GM21528 (cell line): ENCODE data around the gene WDR91.

Experiments used
- ATAC-seq: cut with Tn5 transposase; IDR thresholded peaks from one replicate; pipeline ENCODE4 v1.9.1; 2021; ENCODE audit warnings: mild to moderate bottlenecking, moderate library complexity; ENCODE audit not compliant: unreplicated experiment, low FRiP score

WDR91 gene

GRCh38 chr7:135211179-135211945 lies at the start of gene WDR91:
WDR91 (minus strand) TSS chr7:135211526; CDS start chr7:135211502, 24 bp downstream.
- peak; percentile 77 for ATAC-seq

GRCh38 chr7:135260470-135260869 lies 49.1 kb upstream of the WDR91 start:
- no peak for ATAC-seq

GRCh38 chr7:135259702-135260101 lies 48.4 kb upstream of the WDR91 start:
- no peak for ATAC-seq

- no peak for ATAC-seq
Measured at GRCh38 chr7:135258585-135258984, 47.3 kb upstream of the WDR91 start.

- ATAC-seq: no peak
Measured at GRCh38 chr7:135257790-135258189, 46.5 kb upstream of the WDR91 start.

- ATAC-seq: no peak
Measured at GRCh38 chr7:135253851-135254771, 42.8 kb upstream of the WDR91 start.

GRCh38 chr7:135251496-135252391 lies 40.4 kb upstream of the WDR91 start:
- ATAC-seq: no peak

GRCh38 chr7:135248546-135248945 lies 37.2 kb upstream of the WDR91 start:
- no peak for ATAC-seq

GRCh38 chr7:135247746-135248471 lies 36.6 kb upstream of the WDR91 start:
- no peak for ATAC-seq

- ATAC-seq: no peak
Measured at GRCh38 chr7:135246191-135246825, 35.0 kb upstream of the WDR91 start.

- no peak for ATAC-seq
Measured at GRCh38 chr7:135245226-135246190, 34.2 kb upstream of the WDR91 start.

- no peak for ATAC-seq
Measured at GRCh38 chr7:135242096-135242684, 30.9 kb upstream of the WDR91 start.

- ATAC-seq: no peak
Measured at GRCh38 chr7:135240441-135240840, 29.1 kb upstream of the WDR91 start.

GRCh38 chr7:135239263-135239662 lies 27.9 kb upstream of the WDR91 start:
- no peak for ATAC-seq

GRCh38 chr7:135238112-135238744 lies 26.9 kb upstream of the WDR91 start:
- no peak for ATAC-seq

GRCh38 chr7:135236727-135237126 lies 25.4 kb upstream of the WDR91 start:
- peak; percentile 83 for ATAC-seq

- ATAC-seq: no peak
Measured at GRCh38 chr7:135235841-135236240, 24.5 kb upstream of the WDR91 start.
